Neural progenitor cell (in vitro differentiated cells): ENCODE data around the gene CNP. TPM values are rescaled to one million over a fixed set of nuclear protein-coding genes. Genes with fewer than 3 reads are reported as not detected.

Experiments used
- DNase-seq: peaks from one replicate; pipeline ENCODE4 v3.0.0-alpha.2; 2016; ENCODE audit warnings: low spot score
- H2AFZ ChIP-seq: fragments of 200-600 bp; sonication (generic); replicated peaks from 2 replicates; pipeline ENCODE4 v1.6.1; 2016; ENCODE audit warnings: antibody characterized with exemption
- H3F3A ChIP-seq: fragments of 200-600 bp; sonication (generic); 2 replicates; pipeline ENCODE4 v1.6.1; 2016; ENCODE audit warnings: antibody characterized with exemption, low read depth
- H3K27ac ChIP-seq: fragments of 200-600 bp; sonication (generic); 2 replicates; pipeline ENCODE4 v1.5.1; 2016; ENCODE audit warnings: mild to moderate bottlenecking
- H3K27me3 ChIP-seq: fragments of 200-600 bp; sonication (generic); 2 replicates; pipeline ENCODE4 v1.6.1; 2016; ENCODE audit warnings: mild to moderate bottlenecking, moderate library complexity
- H3K36me3 ChIP-seq: fragments of 200-600 bp; sonication (generic); 2 replicates; pipeline ENCODE4 v1.5.1; 2016
- H3K4me1 ChIP-seq: fragments of 200-600 bp; sonication (generic); 2 replicates; pipeline ENCODE4 v1.6.1; 2016; ENCODE audit warnings: mixed run types
- H3K4me2 ChIP-seq: fragments of 200-600 bp; sonication (generic); 2 replicates; pipeline ENCODE4 v1.6.1; 2016
- H3K4me3 ChIP-seq: fragments of 200-600 bp; sonication (generic); 2 replicates; pipeline ENCODE4 v1.5.1; 2016
- H3K79me2 ChIP-seq: fragments of 200-600 bp; sonication (generic); 2 replicates; pipeline ENCODE4 v1.6.1; 2016; ENCODE audit warnings: low read depth
- H3K9ac ChIP-seq: fragments of 200-600 bp; sonication (generic); 2 replicates; pipeline ENCODE4 v1.6.1; 2016
- H3K9me3 ChIP-seq: fragments of 200-600 bp; sonication (generic); 2 replicates; pipeline ENCODE4 v1.5.1; 2016; ENCODE audit warnings: low read depth
- H4K20me1 ChIP-seq: fragments of 200-600 bp; sonication (generic); 2 replicates; pipeline ENCODE4 v1.6.1; 2016; ENCODE audit warnings: low read depth
- H3K27ac Mint-ChIP-seq: 3 replicates; pipeline ENCODE4 v1.8.0; 2021; ENCODE audit warnings: mixed read lengths
- H3K27me3 Mint-ChIP-seq: 2 replicates; pipeline ENCODE4 v1.8.0; 2022; ENCODE audit warnings: low read depth, mild to moderate bottlenecking, inconsistent platforms, moderate library complexity, mixed read lengths; ENCODE audit not compliant: insufficient read depth
- H3K36me3 Mint-ChIP-seq: 3 replicates; pipeline ENCODE4 v1.8.0; 2021; ENCODE audit warnings: mixed read lengths
- H3K4me1 Mint-ChIP-seq: 3 replicates; pipeline ENCODE4 v1.8.0; 2021; ENCODE audit warnings: mixed read lengths
- H3K4me3 Mint-ChIP-seq: 3 replicates; pipeline ENCODE4 v1.8.0; 2021; ENCODE audit warnings: mild to moderate bottlenecking, moderate library complexity, mixed read lengths
- H3K9me3 Mint-ChIP-seq: 3 replicates; pipeline ENCODE4 v1.8.0; 2020; ENCODE audit warnings: mixed read lengths
- EZH2 ChIP-seq: fragments of 200-600 bp; sonication (generic); IDR thresholded peaks from 2 replicates; pipeline ENCODE4 v1.6.1; 2017; ENCODE audit warnings: antibody characterized with exemption, mild to moderate bottlenecking, moderate library complexity
- EZH2phosphoT487 ChIP-seq: fragments of 200-600 bp; sonication (generic); IDR thresholded peaks from 2 replicates; pipeline ENCODE4 v1.6.1; 2017; ENCODE audit warnings: antibody characterized with exemption
- total RNA-seq: library from RNA; depleted of rRNA; stranded (reverse); fragments of >200 nt; gene quantifications from 2 replicates; pipeline ENCODE4 v1.2.3, GENCODE V29; 2015; ENCODE audit warnings: low replicate concordance
- TF ChIP-seq, protein P1 (sequence below): fragments of 200-600 bp; sonication (generic); IDR thresholded peaks from 2 replicates; pipeline ENCODE4 v1.5.1; 2017; ENCODE audit warnings: antibody characterized with exemption, mild to moderate bottlenecking

Gene CNP
- total RNA-seq, 1 donor from 2014 or later: 38.6 TPM

DNA sequence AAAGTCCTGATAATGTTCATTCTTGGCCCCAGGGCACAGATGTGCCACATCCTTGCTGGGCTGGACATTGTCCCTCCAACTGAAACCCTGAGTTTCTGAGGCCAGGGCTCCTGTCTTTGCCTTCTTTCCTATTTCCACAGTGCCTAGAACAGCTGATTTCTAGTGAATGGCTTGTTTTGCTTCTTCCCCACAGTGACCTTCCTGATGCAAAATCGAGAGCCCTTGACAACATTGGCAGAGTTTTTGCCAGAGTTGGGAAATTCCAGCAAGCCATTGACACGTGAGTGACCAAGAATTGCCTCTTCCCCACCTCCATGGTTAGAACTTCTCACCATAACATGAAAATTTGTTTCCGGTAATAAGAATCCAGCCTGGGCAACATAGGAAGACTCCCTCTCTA, 21.7 kb upstream of the CNP start:
- Histone ChIP-seq H3K27me3 (no peaks in the 10 kb centered on the region), H3F3A (no peaks in the 10 kb centered on the region), H3K27ac (no peak overlapping the region), H3K4me1 (no peaks in the 10 kb centered on the region), H3K9me3 (no peaks in the 10 kb centered on the region), H4K20me1 (no peaks in the 10 kb centered on the region), H3K79me2 (no peaks in the 10 kb centered on the region), H3K9ac (no peak overlapping the region), H2AFZ (no peak overlapping the region), H3K4me2 (no peak overlapping the region), H3K4me3 (no peak overlapping the region), H3K36me3 (no peaks in the 10 kb centered on the region)
- H3K27me3 Mint-ChIP-seq: no peaks in the 10 kb centered on the region
- no peak overlapping the region for H3K4me3 Mint-ChIP-seq
- no peak overlapping the region for H3K27ac Mint-ChIP-seq
- no peaks in the 10 kb centered on the region for H3K9me3 Mint-ChIP-seq
- H3K36me3 Mint-ChIP-seq: peaks cover 10% of the 10 kb centered on the region
- DNase-seq: no peak
- TF ChIP-seq EZH2 (no peak), EZH2phosphoT487 (no peak)
- TF ChIP-seq, protein P1, sequence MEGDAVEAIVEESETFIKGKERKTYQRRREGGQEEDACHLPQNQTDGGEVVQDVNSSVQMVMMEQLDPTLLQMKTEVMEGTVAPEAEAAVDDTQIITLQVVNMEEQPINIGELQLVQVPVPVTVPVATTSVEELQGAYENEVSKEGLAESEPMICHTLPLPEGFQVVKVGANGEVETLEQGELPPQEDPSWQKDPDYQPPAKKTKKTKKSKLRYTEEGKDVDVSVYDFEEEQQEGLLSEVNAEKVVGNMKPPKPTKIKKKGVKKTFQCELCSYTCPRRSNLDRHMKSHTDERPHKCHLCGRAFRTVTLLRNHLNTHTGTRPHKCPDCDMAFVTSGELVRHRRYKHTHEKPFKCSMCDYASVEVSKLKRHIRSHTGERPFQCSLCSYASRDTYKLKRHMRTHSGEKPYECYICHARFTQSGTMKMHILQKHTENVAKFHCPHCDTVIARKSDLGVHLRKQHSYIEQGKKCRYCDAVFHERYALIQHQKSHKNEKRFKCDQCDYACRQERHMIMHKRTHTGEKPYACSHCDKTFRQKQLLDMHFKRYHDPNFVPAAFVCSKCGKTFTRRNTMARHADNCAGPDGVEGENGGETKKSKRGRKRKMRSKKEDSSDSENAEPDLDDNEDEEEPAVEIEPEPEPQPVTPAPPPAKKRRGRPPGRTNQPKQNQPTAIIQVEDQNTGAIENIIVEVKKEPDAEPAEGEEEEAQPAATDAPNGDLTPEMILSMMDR: no peak
- peaks cover 8% of the 10 kb centered on the region for H3K4me1 Mint-ChIP-seq

DNA sequence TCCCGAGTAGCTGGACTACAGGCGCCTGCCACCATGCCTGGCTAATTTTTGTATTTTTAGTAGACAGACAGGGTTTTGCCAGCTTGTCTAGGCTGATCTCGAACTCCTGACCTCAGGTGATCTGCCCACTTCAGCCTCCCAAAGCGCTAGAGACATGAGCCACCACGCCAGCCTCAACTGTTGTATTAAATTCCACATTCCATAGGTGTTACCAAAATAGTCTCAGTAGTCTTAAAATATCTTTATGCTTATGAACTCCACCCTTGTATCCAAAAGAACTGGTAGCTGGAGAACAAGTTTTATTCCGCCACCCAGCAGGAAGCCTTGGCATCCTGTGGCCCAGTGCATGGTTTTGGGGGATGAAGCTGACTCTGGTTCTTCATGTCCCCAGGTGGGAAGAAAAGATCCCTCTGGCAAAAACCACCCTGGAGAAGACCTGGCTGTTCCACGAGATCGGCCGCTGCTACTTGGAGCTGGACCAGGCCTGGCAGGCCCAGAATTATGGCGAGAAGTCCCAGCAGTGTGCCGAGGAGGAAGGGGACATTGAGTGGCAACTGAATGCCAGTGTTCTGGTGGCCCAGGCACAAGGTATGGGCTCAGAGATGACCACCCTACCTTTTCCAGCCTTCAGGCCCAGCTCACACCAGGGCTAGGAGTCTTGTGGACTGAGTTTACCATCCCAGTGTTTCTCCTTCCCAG, 17.7 kb upstream of the CNP start:
- no peak for TF ChIP-seq EZH2
- TF ChIP-seq, protein P1: no peak
- TF ChIP-seq EZH2phosphoT487: no peak
- Mint-ChIP-seq H3K27me3 (no peaks in the 10 kb centered on the region), H3K4me3 (no peak overlapping the region), H3K27ac (no peak overlapping the region), H3K36me3 (peaks cover 13% of the 10 kb centered on the region), H3K4me1 (no peaks in the 10 kb centered on the region), H3K9me3 (no peaks in the 10 kb centered on the region)
- Histone ChIP-seq H3K4me2 (no peak overlapping the region), H3F3A (no peaks in the 10 kb centered on the region), H3K79me2 (no peaks in the 10 kb centered on the region), H3K27me3 (no peaks in the 10 kb centered on the region), H3K4me1 (no peaks in the 10 kb centered on the region), H2AFZ (no peak overlapping the region), H3K9ac (no peak overlapping the region), H3K27ac (no peak overlapping the region), H4K20me1 (no peaks in the 10 kb centered on the region), H3K9me3 (no peaks in the 10 kb centered on the region), H3K36me3 (no peaks in the 10 kb centered on the region), H3K4me3 (no peak overlapping the region)
- no peak for DNase-seq

DNA sequence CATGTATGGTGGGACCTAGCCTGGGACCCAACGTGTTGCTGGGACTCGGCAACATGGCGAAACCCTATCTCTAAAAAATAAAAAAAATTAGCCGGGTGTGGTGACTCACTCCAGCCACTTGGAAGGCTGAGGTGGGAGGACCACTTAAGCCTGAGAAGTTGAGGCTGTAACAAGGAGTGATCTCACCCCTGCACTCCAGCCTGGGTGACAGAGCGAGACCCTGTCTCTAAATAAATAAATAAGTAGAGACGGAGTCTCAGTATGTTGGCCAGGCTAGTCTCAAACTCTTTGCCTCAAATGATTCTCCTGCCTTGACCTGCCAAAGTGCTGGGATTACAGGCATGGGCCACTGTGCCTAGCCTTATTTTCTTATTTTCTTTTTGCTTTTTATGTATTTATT, 10.1 kb upstream of the CNP start:
- no peaks in the 10 kb centered on the region for H3K9me3 ChIP-seq
- Mint-ChIP-seq H3K4me1 (peaks cover 16% of the 10 kb centered on the region), H3K27me3 (peaks cover 3% of the 10 kb centered on the region), H3K9me3 (no peaks in the 10 kb centered on the region), H3K36me3 (peaks cover 8% of the 10 kb centered on the region), H3K4me3 (no peak overlapping the region), H3K27ac (no peak overlapping the region)
- no peak overlapping the region for H3K4me2 ChIP-seq
- DNase-seq: no peak
- H3F3A ChIP-seq: peaks cover 6% of the 10 kb centered on the region
- TF ChIP-seq EZH2: no peak
- no peak for TF ChIP-seq EZH2phosphoT487
- TF ChIP-seq, protein P1: no peak
- H3K36me3 ChIP-seq: no peaks in the 10 kb centered on the region
- H3K27me3 ChIP-seq: no peaks in the 10 kb centered on the region
- H2AFZ ChIP-seq: no peak overlapping the region
- H3K27ac ChIP-seq: no peak overlapping the region
- no peak overlapping the region for H3K4me3 ChIP-seq
- H3K4me1 ChIP-seq: peaks cover 6% of the 10 kb centered on the region
- no peak overlapping the region for H3K9ac ChIP-seq
- H3K79me2 ChIP-seq: no peaks in the 10 kb centered on the region
- H4K20me1 ChIP-seq: no peaks in the 10 kb centered on the region
